K562 (cell line): ENCODE results near the gene B3GALT4. TPM values are rescaled to one million over a fixed set of nuclear protein-coding genes. Genes with fewer than 3 reads are reported as not detected.

Source experiments
- BRD9 ChIP-seq: fragments of 450-650 bp; IDR thresholded peaks from 2 replicates; pipeline ENCODE4 v1.6.1; 2018; ENCODE audit warnings: low read depth; ENCODE audit not compliant: partially characterized antibody
- CBX8 ChIP-seq: fragments of 200-600 bp; sonication (generic); IDR thresholded peaks from 2 replicates; pipeline ENCODE4 v1.6.1; 2012; ENCODE audit warnings: borderline replicate concordance, mixed run types, low read depth, mild to moderate bottlenecking, moderate library complexity, mixed read lengths, low read length, control low read depth, inconsistent platforms; ENCODE audit not compliant: poor library complexity, severe bottlenecking; ENCODE audit errors: extremely low read depth
- CREM ChIP-seq: IDR thresholded peaks from 2 replicates; pipeline ENCODE4 v1.6.1; 2014; ENCODE audit warnings: antibody characterized with exemption, low read depth
- ELF2 ChIP-seq: fragments of 250-450 bp; sonication (Bioruptor Pico); IDR thresholded peaks from 2 replicates; pipeline ENCODE4 v1.5.0; 2021; ENCODE audit warnings: mild to moderate bottlenecking
- FOS ChIP-seq: IDR thresholded peaks from 3 replicates; pipeline ENCODE4 v1.6.1; 2011; ENCODE audit not compliant: insufficient read length; ENCODE audit errors: extremely low read depth
- HES1 ChIP-seq: fragments of 450-650 bp; IDR thresholded peaks from 2 replicates; pipeline ENCODE4 v1.6.1; 2016; ENCODE audit warnings: low read depth, mild to moderate bottlenecking, moderate library complexity
- HLTF ChIP-seq: fragments of 450-650 bp; IDR thresholded peaks from 2 replicates; pipeline ENCODE4 v1.6.1; 2016
- HOMEZ ChIP-seq: fragments of 250-450 bp; sonication (Bioruptor Pico); IDR thresholded peaks from 2 replicates; pipeline ENCODE4 v1.4.0; 2020; ENCODE audit warnings: mild to moderate bottlenecking, moderate library complexity
- IRF1 ChIP-seq: sonication (generic); formaldehyde crosslinking; IDR thresholded peaks from 2 replicates; pipeline ENCODE4 v1.8.0; 2022; ENCODE audit warnings: missing genetic modification reagents, mild to moderate bottlenecking, borderline replicate concordance
- KAT7 ChIP-seq: sonication (generic); formaldehyde crosslinking; IDR thresholded peaks from 2 replicates; pipeline ENCODE4 v1.8.0; 2022; ENCODE audit warnings: missing genetic modification reagents, mild to moderate bottlenecking, borderline replicate concordance
- NFXL1 ChIP-seq: fragments of 450-650 bp; formaldehyde crosslinking; IDR thresholded peaks from 2 replicates; pipeline ENCODE4 v1.4.0; 2021; ENCODE audit warnings: mild to moderate bottlenecking
- PML ChIP-seq: IDR thresholded peaks from 2 replicates; pipeline ENCODE4 v1.6.1; 2012; ENCODE audit warnings: low read length, inconsistent platforms
- RB1 ChIP-seq: fragments of 450-650 bp; IDR thresholded peaks from 2 replicates; pipeline ENCODE4 v1.6.1; 2017; ENCODE audit warnings: low read depth, mild to moderate bottlenecking
- TAF7 ChIP-seq: fragments of 450-650 bp; IDR thresholded peaks from 2 replicates; pipeline ENCODE4 v1.6.1; 2016; ENCODE audit warnings: missing genetic modification characterization, missing compliant biosample characterization
- XRCC3 ChIP-seq: fragments of 450-650 bp; IDR thresholded peaks from 2 replicates; pipeline ENCODE4 v1.6.1; 2017; ENCODE audit warnings: mild to moderate bottlenecking, moderate library complexity
- ZEB2 ChIP-seq: fragments of 450-650 bp; IDR thresholded peaks from 2 replicates; pipeline ENCODE4 v1.6.1; 2016
- ZNF274 ChIP-seq: IDR thresholded peaks from 2 replicates; pipeline ENCODE4 v1.6.1; 2011; ENCODE audit warnings: low read depth, mild to moderate bottlenecking, low read length, moderate library complexity, borderline replicate concordance
- ZNF561 ChIP-seq: fragments of 450-650 bp; formaldehyde crosslinking; conservative IDR thresholded peaks from 2 replicates; pipeline ENCODE4 v1.4.0; 2020; ENCODE audit warnings: mild to moderate bottlenecking, moderate library complexity
- ZNF75A ChIP-seq: fragments of 450-650 bp; formaldehyde crosslinking; IDR thresholded peaks from 2 replicates; pipeline ENCODE4 v1.4.0; 2020; ENCODE audit warnings: mild to moderate bottlenecking
- ZNF764 ChIP-seq: fragments of 250-450 bp; sonication (Bioruptor Pico); IDR thresholded peaks from 2 replicates; pipeline ENCODE4 v1.4.0; 2020; ENCODE audit warnings: low read depth, mild to moderate bottlenecking, moderate library complexity
- ZSCAN29 ChIP-seq: fragments of 450-650 bp; IDR thresholded peaks from 2 replicates; pipeline ENCODE4 v1.6.1; 2017
- polyA plus RNA-seq, 8 experiments: library from polyadenylated mRNA; depleted of rRNA in 4 of 8; stranded (reverse) in 5 of 8; unstranded in 3 of 8; fragments of >200 nt; fragmentation: Nextera tagmentation in 2 of 8; fragmentation: Illumina TruSeq in 1 of 8; extraction: Ambion mirVana in 2 of 8; extraction: Trizol in 1 of 8; gene quantifications; 2 replicates each; pipeline versions ENCODE4 v1.2.1 to v1.2.3, GENCODE V29; 2011 to 2014; ENCODE audit warnings: inconsistent platforms in 1 of 8, missing spikeins in 1 of 8
- total RNA-seq, 7 experiments: library from RNA; depleted of rRNA in 6 of 7; stranded (reverse); fragments of >200 nt in 6 of 7; fragmentation: Illumina TruSeq in 2 of 7; extraction: Trizol in 2 of 7; gene quantifications; 2 replicates each; pipeline versions ENCODE4 v1.2.1 to v1.2.3, GENCODE V29; 2011 to 2021; ENCODE audit warnings: low replicate concordance in 1 of 7
- TF ChIP-seq, protein P1 (sequence below): sonication (generic); formaldehyde crosslinking; IDR thresholded peaks from 2 replicates; pipeline ENCODE4 v1.5.0; 2020; ENCODE audit warnings: missing genetic modification reagents
- TF ChIP-seq, protein P2 (sequence below), 2 experiments: IDR thresholded peaks; 2 replicates each; pipeline ENCODE4 v1.6.1; 2012; ENCODE audit warnings: improper control_type of control experiment in 2 of 2, low read depth in 2 of 2, low read length in 2 of 2, borderline replicate concordance in 1 of 2

Gene B3GALT4
- total and polyA plus RNA-seq, 9 of the 15 experiments (the other 6 are each of a cell fraction or from before 2014, with no cell fraction given), result 0.11 to 1.3 (median 0.53) TPM; not detected in 1

DNA sequence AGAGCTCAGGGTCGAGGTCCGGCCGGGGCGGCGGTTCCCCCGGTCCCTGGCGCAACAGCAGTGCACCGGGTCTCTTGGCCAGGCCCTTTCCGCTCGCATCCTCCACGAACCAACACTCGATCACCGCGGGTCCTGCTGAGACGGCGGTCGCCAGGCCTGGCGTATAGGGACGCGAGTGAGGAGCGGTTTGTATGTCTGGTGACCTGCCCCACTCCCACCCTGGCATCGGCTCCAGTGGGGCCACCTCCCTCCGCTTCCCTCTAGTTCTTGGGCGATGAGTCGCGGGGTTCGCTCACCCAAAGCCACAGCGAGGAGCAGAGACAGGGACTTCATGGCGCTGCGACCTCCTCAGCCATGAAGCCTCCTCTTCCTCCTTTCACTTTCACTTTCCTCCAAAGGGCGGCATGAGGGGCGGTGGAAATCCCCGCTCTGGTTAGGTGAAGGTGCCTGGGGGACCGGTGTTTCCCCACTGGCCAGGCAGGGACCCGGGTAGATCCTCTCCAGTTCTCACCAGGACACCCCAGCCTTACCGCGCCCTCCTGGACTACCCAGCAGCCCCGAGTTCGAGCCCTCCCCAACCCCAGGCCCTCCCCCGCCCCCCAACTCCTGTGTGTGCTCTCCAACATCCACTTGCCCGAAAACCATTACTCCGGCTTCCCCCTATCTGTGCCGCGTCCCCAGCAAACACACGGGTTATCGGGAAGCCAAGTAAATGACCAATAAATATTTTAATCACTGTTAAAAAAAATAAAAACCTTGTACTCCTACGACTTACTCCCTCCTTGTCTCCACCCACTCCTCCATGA lies 37.0 kb downstream of the B3GALT4 start, which contains the start of gene TAPBP (continued):
- TF ChIP-seq KAT7 (0 out of 2 replicates have a peak, but pooled peaks have one; percentile 96), ZSCAN29 (no peak), ZNF764 (CRISPR knock-in tag) (no peak), HOMEZ (CRISPR knock-in tag) (no peak), HES1 (no peak), PML (peak; percentile 24; the same call in 1 of the 2 replicates), BRD9 (peak; percentile 5), CREM (peak; percentile 20; the same call in 1 of the 2 replicates), ZNF561 (CRISPR knock-in tag) (no peak), ZNF75A (CRISPR knock-in tag) (no peak), NFXL1 (no peak), HLTF (no peak), FOS (no peak), ELF2 (peak; percentile 37; the same call in 1 of the 2 replicates), ZEB2 (no peak), CBX8 (no peak), TAF7 (tag) (peak; percentile 19; the same call in 1 of the 2 replicates), ZNF274 (no peak), RB1 (peak; percentile 51; the same call in 1 of the 2 replicates), IRF1 (peak; percentile 77; the same call in 1 of the 2 replicates), XRCC3 (no peak)
- TF ChIP-seq, protein P1, sequence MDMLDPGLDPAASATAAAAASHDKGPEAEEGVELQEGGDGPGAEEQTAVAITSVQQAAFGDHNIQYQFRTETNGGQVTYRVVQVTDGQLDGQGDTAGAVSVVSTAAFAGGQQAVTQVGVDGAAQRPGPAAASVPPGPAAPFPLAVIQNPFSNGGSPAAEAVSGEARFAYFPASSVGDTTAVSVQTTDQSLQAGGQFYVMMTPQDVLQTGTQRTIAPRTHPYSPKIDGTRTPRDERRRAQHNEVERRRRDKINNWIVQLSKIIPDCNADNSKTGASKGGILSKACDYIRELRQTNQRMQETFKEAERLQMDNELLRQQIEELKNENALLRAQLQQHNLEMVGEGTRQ (CRISPR knock-in tag), result no peak
- TF ChIP-seq, protein P2, sequence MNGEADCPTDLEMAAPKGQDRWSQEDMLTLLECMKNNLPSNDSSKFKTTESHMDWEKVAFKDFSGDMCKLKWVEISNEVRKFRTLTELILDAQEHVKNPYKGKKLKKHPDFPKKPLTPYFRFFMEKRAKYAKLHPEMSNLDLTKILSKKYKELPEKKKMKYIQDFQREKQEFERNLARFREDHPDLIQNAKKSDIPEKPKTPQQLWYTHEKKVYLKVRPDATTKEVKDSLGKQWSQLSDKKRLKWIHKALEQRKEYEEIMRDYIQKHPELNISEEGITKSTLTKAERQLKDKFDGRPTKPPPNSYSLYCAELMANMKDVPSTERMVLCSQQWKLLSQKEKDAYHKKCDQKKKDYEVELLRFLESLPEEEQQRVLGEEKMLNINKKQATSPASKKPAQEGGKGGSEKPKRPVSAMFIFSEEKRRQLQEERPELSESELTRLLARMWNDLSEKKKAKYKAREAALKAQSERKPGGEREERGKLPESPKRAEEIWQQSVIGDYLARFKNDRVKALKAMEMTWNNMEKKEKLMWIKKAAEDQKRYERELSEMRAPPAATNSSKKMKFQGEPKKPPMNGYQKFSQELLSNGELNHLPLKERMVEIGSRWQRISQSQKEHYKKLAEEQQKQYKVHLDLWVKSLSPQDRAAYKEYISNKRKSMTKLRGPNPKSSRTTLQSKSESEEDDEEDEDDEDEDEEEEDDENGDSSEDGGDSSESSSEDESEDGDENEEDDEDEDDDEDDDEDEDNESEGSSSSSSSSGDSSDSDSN (IDR thresholded peaks at IDR 0.05; ENCODE audit: borderline replicate concordance in 1 of 2, low read depth in 2 of 2, low read length in 2 of 2), result peak in 1 of 2 experiments; percentile 67; a peak in 2 of 4 replicates
